ENCODE data around the gene IL23R.
A peak's percentile ranks its signal among the peaks of the same experiment; 100 is the strongest.

The IL23R gene

GRCh38 chr1:67264899-67265298, 98.6 kb downstream of the IL23R start:
- Mint-ChIP-seq H3K9me3 (no peaks in the 10 kb centered on the region), H3K27ac (no peak overlapping the region)

GRCh38 chr1:67269061-67269460, 102.8 kb downstream of the IL23R start:
- H3K4me3 Mint-ChIP-seq, result no peak overlapping the region
- peaks cover 35% of the 10 kb centered on the region for H3K9me3 Mint-ChIP-seq
- peaks cover 53% of the 10 kb centered on the region for H3K4me1 Mint-ChIP-seq (ENCODE audit: low read depth)
- H3K27me3 Mint-ChIP-seq, result no peaks in the 10 kb centered on the region
- H3K27ac Mint-ChIP-seq, result no peak overlapping the region
- peaks cover 21% of the 10 kb centered on the region for H3K36me3 Mint-ChIP-seq (ENCODE audit: low read depth)

More at GRCh38 chr1:67264899-67265298, 98.6 kb downstream of the IL23R start:
- Mint-ChIP-seq H3K36me3 (ENCODE audit: low read depth) (peaks cover under 1% of the 10 kb centered on the region), H3K4me1 (ENCODE audit: low read depth) (peaks cover 40% of the 10 kb centered on the region), H3K4me3 (peak overlapping the region; percentile 65), H3K27me3 (no peaks in the 10 kb centered on the region)

DNA sequence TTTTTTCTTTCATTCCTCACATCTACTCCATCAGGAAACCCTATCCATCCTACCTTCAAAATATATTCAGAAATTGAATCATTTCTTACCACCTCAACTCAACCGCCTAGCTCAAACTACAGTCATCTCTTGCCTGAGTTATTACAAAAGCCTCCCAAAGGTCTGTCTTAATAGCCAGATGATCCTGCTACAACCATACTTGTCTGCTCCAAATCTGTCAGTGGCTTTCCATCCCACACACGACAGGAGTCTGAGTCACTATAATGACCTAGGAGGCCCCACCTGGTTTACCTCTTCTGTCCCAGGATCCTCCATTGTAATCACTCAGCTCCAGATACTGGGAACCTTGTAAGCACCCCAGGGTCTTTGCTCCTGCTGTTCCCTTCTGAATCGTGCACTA, 104.3 kb downstream of the IL23R start:
- Mint-ChIP-seq H3K9me3 (peaks cover 36% of the 10 kb centered on the region), H3K27me3 (no peaks in the 10 kb centered on the region), H3K27ac (peak overlapping the region; percentile 50), H3K36me3 (ENCODE audit: low read depth) (peaks cover 25% of the 10 kb centered on the region), H3K4me1 (ENCODE audit: low read depth) (peaks cover 56% of the 10 kb centered on the region), H3K4me3 (no peak overlapping the region)

- Mint-ChIP-seq H3K36me3 (ENCODE audit: low read depth) (peaks cover 32% of the 10 kb centered on the region), H3K4me3 (no peak overlapping the region), H3K4me1 (ENCODE audit: low read depth) (peaks cover 66% of the 10 kb centered on the region), H3K27me3 (no peaks in the 10 kb centered on the region), H3K27ac (peak overlapping the region; percentile 85), H3K9me3 (peaks cover 53% of the 10 kb centered on the region)
These were observed 107.3 kb downstream of the IL23R start for GRCh38 chr1:67273591-67273990.

DNA sequence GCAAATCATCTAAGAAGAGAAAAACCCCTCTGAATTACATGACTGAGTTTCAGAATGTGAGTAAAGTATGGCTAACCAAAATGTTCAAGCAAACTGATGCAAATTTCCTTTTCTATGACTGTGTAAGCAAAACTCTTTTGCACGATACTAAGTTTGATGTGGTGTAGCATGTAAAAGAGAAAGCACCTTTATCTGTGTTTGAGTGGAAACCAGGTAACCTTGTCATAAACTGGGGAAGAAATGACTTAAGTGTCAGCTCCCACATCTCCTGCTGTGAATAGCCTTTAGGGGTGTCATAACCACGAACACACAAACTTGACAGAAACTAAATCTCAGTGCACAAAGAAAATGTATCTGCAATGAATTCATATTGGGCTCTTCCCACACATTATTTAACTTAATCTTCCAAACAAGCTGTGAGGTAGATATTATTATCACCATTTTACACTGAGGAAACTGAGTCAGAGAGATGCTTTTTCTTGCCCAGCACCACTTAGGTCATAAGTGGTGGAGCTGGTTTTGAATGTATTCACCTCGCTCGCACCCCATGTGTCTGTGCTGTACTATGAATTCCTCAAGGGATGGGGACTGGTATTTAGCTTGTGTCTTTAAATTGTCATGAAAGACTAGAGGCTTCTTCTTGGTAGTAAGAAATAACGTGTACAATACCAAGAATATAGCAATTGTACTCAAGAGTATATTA, 108.5 kb downstream of the IL23R start:
- peaks cover 66% of the 10 kb centered on the region for H3K4me1 Mint-ChIP-seq (ENCODE audit: low read depth)
- H3K27ac Mint-ChIP-seq, result peak overlapping the region; percentile 77
- peaks cover 53% of the 10 kb centered on the region for H3K9me3 Mint-ChIP-seq
- peak overlapping the region; percentile 5 for H3K4me3 Mint-ChIP-seq
- peaks cover 32% of the 10 kb centered on the region for H3K36me3 Mint-ChIP-seq (ENCODE audit: low read depth)
- no peaks in the 10 kb centered on the region for H3K27me3 Mint-ChIP-seq

GRCh38 chr1:67280696-67281095, 114.4 kb downstream of the IL23R start:
- H3K27me3 Mint-ChIP-seq, result peaks cover 4% of the 10 kb centered on the region
- H3K36me3 Mint-ChIP-seq (ENCODE audit: low read depth), result peaks cover 5% of the 10 kb centered on the region
- no peak overlapping the region for H3K4me3 Mint-ChIP-seq
- peaks cover 16% of the 10 kb centered on the region for H3K9me3 Mint-ChIP-seq
- H3K4me1 Mint-ChIP-seq (ENCODE audit: low read depth), result peaks cover 41% of the 10 kb centered on the region
- H3K27ac Mint-ChIP-seq, result no peak overlapping the region

- Mint-ChIP-seq H3K9me3 (peaks cover 11% of the 10 kb centered on the region), H3K27ac (no peak overlapping the region), H3K4me3 (no peak overlapping the region), H3K27me3 (peaks cover 4% of the 10 kb centered on the region), H3K36me3 (ENCODE audit: low read depth) (no peaks in the 10 kb centered on the region), H3K4me1 (ENCODE audit: low read depth) (peaks cover 41% of the 10 kb centered on the region)
These were observed 115.0 kb downstream of the IL23R start for GRCh38 chr1:67281244-67281643.

DNA sequence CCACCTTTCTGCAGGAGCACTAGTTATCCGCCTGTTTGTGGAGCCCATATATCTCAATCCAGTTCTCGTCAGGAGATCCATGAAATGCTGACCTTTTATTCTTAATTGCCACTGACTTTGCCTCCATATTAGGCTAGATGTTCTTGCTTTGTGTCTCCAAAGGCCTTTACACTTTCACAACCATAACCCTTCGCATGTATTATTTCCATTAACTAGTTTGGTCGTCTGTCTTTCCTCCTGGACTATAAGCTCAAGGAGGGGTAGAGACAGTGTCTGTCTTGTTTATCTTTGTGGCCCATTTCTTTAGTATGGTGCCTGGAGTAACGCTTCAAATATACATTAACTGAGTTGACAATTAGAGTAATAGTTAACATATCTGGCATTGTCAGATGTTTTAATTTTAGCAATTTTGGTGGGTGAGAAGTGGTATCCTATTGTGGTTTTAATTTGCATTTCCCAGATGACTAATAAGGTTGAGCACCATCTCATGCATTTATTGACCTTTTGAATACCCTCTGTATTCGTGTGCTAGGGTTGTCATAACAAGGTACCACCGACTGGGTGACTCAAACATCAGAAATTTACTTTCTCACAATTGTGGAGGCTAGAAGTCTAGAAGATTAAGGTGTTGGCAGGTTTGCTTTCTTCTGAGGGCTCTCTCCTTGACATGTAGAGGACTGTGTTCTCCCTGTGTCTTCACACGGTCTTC, 119.7 kb downstream of the IL23R start:
- peaks cover 4% of the 10 kb centered on the region for H3K27me3 Mint-ChIP-seq
- H3K9me3 Mint-ChIP-seq, result peaks cover 4% of the 10 kb centered on the region
- H3K4me3 Mint-ChIP-seq, result peak overlapping the region; percentile 48
- H3K36me3 Mint-ChIP-seq (ENCODE audit: low read depth), result peaks cover 5% of the 10 kb centered on the region
- H3K4me1 Mint-ChIP-seq (ENCODE audit: low read depth), result peaks cover 57% of the 10 kb centered on the region
- peak overlapping the region; percentile 92 for H3K27ac Mint-ChIP-seq

DNA sequence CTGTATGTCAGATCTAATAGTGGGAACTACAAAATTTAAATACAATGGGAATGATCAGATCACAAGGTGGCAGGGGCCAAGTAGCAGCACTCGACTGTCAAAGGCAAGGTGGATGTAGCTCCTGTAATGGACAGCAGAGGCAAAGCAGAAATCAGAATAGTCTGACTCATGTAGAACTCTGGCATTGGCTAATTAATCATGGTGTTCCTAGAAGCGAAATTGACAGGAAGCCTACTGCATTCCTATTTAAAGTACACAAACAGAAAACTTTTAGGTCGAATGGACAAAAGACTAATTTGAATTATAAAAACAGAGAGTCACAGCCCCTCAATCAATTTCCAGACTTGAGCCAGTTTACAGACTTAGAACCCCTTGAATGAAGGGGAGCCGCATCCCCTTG, 124.0 kb downstream of the IL23R start:
- H3K36me3 Mint-ChIP-seq (ENCODE audit: low read depth), result peaks cover 5% of the 10 kb centered on the region
- peaks cover 5% of the 10 kb centered on the region for H3K27me3 Mint-ChIP-seq
- peaks cover 34% of the 10 kb centered on the region for H3K4me1 Mint-ChIP-seq (ENCODE audit: low read depth)
- no peak overlapping the region for H3K4me3 Mint-ChIP-seq
- H3K9me3 Mint-ChIP-seq, result peaks cover 4% of the 10 kb centered on the region
- no peak overlapping the region for H3K27ac Mint-ChIP-seq

DNA sequence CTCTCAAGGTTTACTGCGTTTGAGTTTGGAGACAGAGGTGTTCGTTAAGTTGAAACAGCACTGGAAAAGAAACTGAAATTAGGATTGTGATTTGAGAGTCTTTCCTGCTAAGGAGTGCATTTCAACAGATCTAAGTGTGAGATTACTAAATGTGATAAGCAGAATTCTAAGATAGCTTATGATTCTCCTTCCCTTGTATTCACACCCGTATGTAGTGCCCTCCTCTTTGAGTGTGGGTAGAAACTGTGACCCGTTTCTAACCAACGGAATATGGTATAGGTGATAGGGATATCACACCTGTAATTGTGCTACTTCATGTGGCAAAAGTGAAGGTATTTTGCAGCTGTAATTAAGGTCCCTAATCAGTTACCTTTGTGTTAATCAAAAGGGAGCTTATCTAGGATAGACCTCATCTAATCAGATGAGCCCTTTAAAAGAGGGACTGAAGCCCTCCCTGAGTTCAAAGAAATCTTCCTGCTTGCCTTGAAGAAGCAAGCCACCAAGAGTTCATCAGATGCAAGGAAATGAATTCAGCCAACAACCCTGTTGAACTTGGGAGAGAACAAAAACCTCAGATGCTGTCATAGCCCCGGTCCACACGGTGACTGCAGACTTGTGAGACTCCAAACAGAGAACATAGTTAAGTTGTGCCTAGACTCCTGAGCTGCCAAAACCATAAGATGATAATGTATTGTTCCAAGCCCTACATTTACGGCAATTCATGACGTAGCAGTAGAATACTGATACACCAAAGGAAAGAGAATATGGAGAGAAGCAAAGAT, 128.8 kb downstream of the IL23R start:
- no peak overlapping the region for H3K4me3 Mint-ChIP-seq
- peak overlapping the region; percentile 80 for H3K27ac Mint-ChIP-seq
- peaks cover 16% of the 10 kb centered on the region for H3K4me1 Mint-ChIP-seq (ENCODE audit: low read depth)
- no peaks in the 10 kb centered on the region for H3K36me3 Mint-ChIP-seq (ENCODE audit: low read depth)
- peaks cover 18% of the 10 kb centered on the region for H3K27me3 Mint-ChIP-seq
- no peaks in the 10 kb centered on the region for H3K9me3 Mint-ChIP-seq

- Mint-ChIP-seq H3K4me1 (ENCODE audit: low read depth) (peaks cover 42% of the 10 kb centered on the region), H3K36me3 (ENCODE audit: low read depth) (no peaks in the 10 kb centered on the region), H3K27me3 (peaks cover 21% of the 10 kb centered on the region), H3K9me3 (no peaks in the 10 kb centered on the region), H3K27ac (no peak overlapping the region), H3K4me3 (no peak overlapping the region)
These were observed 132.5 kb downstream of the IL23R start for GRCh38 chr1:67298762-67299161.

GRCh38 chr1:67299296-67299695, 133.0 kb downstream of the IL23R start:
- Mint-ChIP-seq H3K27ac (no peak overlapping the region), H3K36me3 (ENCODE audit: low read depth) (no peaks in the 10 kb centered on the region), H3K4me3 (no peak overlapping the region), H3K9me3 (no peaks in the 10 kb centered on the region), H3K4me1 (ENCODE audit: low read depth) (peaks cover 47% of the 10 kb centered on the region), H3K27me3 (peaks cover 18% of the 10 kb centered on the region)

DNA sequence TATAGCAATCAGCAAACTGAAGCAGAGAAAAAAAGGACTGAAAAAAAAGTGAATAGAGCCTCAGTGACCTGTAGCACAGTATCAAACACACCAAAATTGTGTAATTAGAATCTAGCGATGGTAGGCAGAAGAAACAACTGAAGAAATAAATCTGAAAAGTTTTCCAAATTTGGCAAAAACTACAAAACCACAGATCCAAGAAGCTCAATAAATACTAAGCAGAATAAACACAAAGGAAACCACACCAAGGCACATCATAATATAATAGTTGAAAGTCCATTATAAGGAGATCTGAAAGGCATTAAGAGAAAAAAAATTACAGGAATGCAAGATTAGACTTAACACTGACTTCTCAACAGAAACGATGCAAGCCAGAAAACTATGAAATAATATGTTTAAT, 134.3 kb downstream of the IL23R start:
- Mint-ChIP-seq H3K27me3 (peaks cover 18% of the 10 kb centered on the region), H3K4me1 (ENCODE audit: low read depth) (peaks cover 46% of the 10 kb centered on the region), H3K27ac (no peak overlapping the region), H3K36me3 (ENCODE audit: low read depth) (no peaks in the 10 kb centered on the region), H3K9me3 (no peaks in the 10 kb centered on the region), H3K4me3 (no peak overlapping the region)

DNA sequence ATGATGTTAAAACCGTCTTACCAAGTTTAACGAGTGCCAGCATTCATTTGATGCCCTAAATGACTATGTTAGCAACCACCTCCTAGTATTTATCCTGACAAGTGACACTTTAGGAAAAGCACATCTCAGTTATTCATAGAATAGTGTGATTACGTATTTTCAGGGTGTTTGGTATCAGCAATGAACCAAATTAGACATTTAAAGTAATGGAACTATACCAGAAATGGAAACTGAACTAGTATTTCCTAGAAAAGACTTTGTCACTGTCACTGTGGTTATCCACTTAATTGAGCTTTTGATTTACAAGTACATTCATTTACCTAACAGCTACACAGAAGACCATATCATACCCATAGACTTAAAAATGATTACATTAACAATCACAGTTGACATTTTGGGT, 137.8 kb downstream of the IL23R start:
- Mint-ChIP-seq H3K27ac (peak overlapping the region; percentile 93), H3K4me1 (ENCODE audit: low read depth) (peaks cover 55% of the 10 kb centered on the region), H3K36me3 (ENCODE audit: low read depth) (peaks cover 6% of the 10 kb centered on the region), H3K9me3 (no peaks in the 10 kb centered on the region), H3K4me3 (peak overlapping the region; percentile 47), H3K27me3 (peaks cover 19% of the 10 kb centered on the region)

GRCh38 chr1:67306547-67306946, 140.3 kb downstream of the IL23R start:
- peaks cover 29% of the 10 kb centered on the region for H3K36me3 Mint-ChIP-seq (ENCODE audit: low read depth)
- no peaks in the 10 kb centered on the region for H3K9me3 Mint-ChIP-seq
- peaks cover 11% of the 10 kb centered on the region for H3K27me3 Mint-ChIP-seq
- peaks cover 68% of the 10 kb centered on the region for H3K4me1 Mint-ChIP-seq (ENCODE audit: low read depth)
- H3K27ac Mint-ChIP-seq, result peak overlapping the region; percentile 96
- no peak overlapping the region for H3K4me3 Mint-ChIP-seq
